K562 (cell line): Measurements from ENCODE around the gene RRP9. TPM values are rescaled to one million over a fixed set of nuclear protein-coding genes. Genes with fewer than 3 reads are reported as not detected.

Source experiments
- ESRRA ChIP-seq: fragments of 450-650 bp; IDR thresholded peaks from 2 replicates; pipeline ENCODE4 v1.6.1; 2014; ENCODE audit warnings: low read depth, mild to moderate bottlenecking, moderate library complexity, borderline replicate concordance
- GTF2E2 ChIP-seq: fragments of 200-800 bp; sonication (Bioruptor generic); IDR thresholded peaks from 2 replicates; pipeline ENCODE4 v1.6.1; 2016; ENCODE audit warnings: missing genetic modification characterization, missing compliant biosample characterization
- JUN ChIP-seq, 2 experiments: sonication (generic) in 1 of 2; formaldehyde crosslinking in 1 of 2; IDR thresholded peaks; 2 replicates each; pipeline versions ENCODE4 v1.6.1 to v1.8.0; 2012 to 2022; ENCODE audit warnings: borderline replicate concordance in 2 of 2, mild to moderate bottlenecking in 2 of 2, improper control_type of control experiment in 1 of 2, low read depth in 1 of 2, low read length in 1 of 2, missing genetic modification reagents in 1 of 2
- L3MBTL2 ChIP-seq: fragments of 450-650 bp; IDR thresholded peaks from 2 replicates; pipeline ENCODE4 v1.6.1; 2016; ENCODE audit warnings: mild to moderate bottlenecking, moderate library complexity
- MIER1 ChIP-seq: fragments of 450-650 bp; IDR thresholded peaks from 2 replicates; pipeline ENCODE4 v1.6.1; 2016; ENCODE audit warnings: antibody characterized with exemption, mild to moderate bottlenecking, low read depth
- MTA3 ChIP-seq: fragments of 450-650 bp; formaldehyde crosslinking; IDR thresholded peaks from 2 replicates; pipeline ENCODE4 v1.6.1; 2017; ENCODE audit warnings: mild to moderate bottlenecking, borderline replicate concordance
- MXI1 ChIP-seq: IDR thresholded peaks from 2 replicates; pipeline ENCODE4 v1.6.1; 2011; ENCODE audit warnings: low read depth, mild to moderate bottlenecking, improper control_type of control experiment, low read length
- POLR2H ChIP-seq: IDR thresholded peaks from 2 replicates; pipeline ENCODE4 v1.6.1; 2016; ENCODE audit warnings: missing genetic modification characterization, low read depth, mild to moderate bottlenecking, control low read depth, missing compliant biosample characterization, moderate library complexity
- SAP30 ChIP-seq: fragments of 200-600 bp; sonication (generic); IDR thresholded peaks from 2 replicates; pipeline ENCODE4 v1.6.1; 2012; ENCODE audit warnings: borderline replicate concordance, low read depth, mild to moderate bottlenecking, moderate library complexity, low read length, control low read depth, inconsistent platforms; ENCODE audit not compliant: insufficient read depth, poor library complexity, severe bottlenecking
- YY1 ChIP-seq, 3 experiments: IDR thresholded peaks; 2 replicates each; pipeline ENCODE4 v1.6.1; 2011; ENCODE audit warnings: low read length in 2 of 3, mild to moderate bottlenecking in 2 of 3, moderate library complexity in 2 of 3, borderline replicate concordance in 1 of 3, control low read depth in 1 of 3, low read depth in 1 of 3; ENCODE audit not compliant: insufficient read depth in 3 of 3, insufficient replicate concordance in 2 of 3, control insufficient read depth in 1 of 3, insufficient read length in 1 of 3; ENCODE audit errors: extremely low read depth in 1 of 3
- ZFX ChIP-seq: sonication (generic); formaldehyde crosslinking; IDR thresholded peaks from 2 replicates; pipeline ENCODE4 v1.8.0; 2022; ENCODE audit warnings: mild to moderate bottlenecking, missing genetic modification reagents, moderate library complexity
- ZNF584 ChIP-seq: fragments of 200-800 bp; sonication (Bioruptor generic); IDR thresholded peaks from 2 replicates; pipeline ENCODE4 v1.6.1; 2016; ENCODE audit warnings: low read depth, mild to moderate bottlenecking, missing genetic modification characterization, missing compliant biosample characterization
- ZNF75A ChIP-seq: fragments of 450-650 bp; formaldehyde crosslinking; IDR thresholded peaks from 2 replicates; pipeline ENCODE4 v1.4.0; 2020; ENCODE audit warnings: mild to moderate bottlenecking
- polyA plus RNA-seq, 8 experiments: library from polyadenylated mRNA; depleted of rRNA in 4 of 8; stranded (reverse) in 5 of 8; unstranded in 3 of 8; fragments of >200 nt; fragmentation: Nextera tagmentation in 2 of 8; fragmentation: Illumina TruSeq in 1 of 8; extraction: Ambion mirVana in 2 of 8; extraction: Trizol in 1 of 8; gene quantifications; 2 replicates each; pipeline versions ENCODE4 v1.2.1 to v1.2.3, GENCODE V29; 2011 to 2014; ENCODE audit warnings: inconsistent platforms in 1 of 8, missing spikeins in 1 of 8
- total RNA-seq, 7 experiments: library from RNA; depleted of rRNA in 6 of 7; stranded (reverse); fragments of >200 nt in 6 of 7; fragmentation: Illumina TruSeq in 2 of 7; extraction: Trizol in 2 of 7; gene quantifications; 2 replicates each; pipeline versions ENCODE4 v1.2.1 to v1.2.3, GENCODE V29; 2011 to 2021; ENCODE audit warnings: low replicate concordance in 1 of 7
- TF ChIP-seq, protein P1 (sequence below): IDR thresholded peaks from 3 replicates; pipeline ENCODE4 v1.6.1; 2011; ENCODE audit warnings: borderline replicate concordance, mild to moderate bottlenecking; ENCODE audit not compliant: insufficient read length, insufficient read depth
- TF ChIP-seq, protein P2 (sequence below): sonication (generic); formaldehyde crosslinking; IDR thresholded peaks from 2 replicates; pipeline ENCODE4 v1.8.0; 2023; ENCODE audit warnings: missing genetic modification reagents, mild to moderate bottlenecking, borderline replicate concordance
- TF ChIP-seq, protein P3 (sequence below): fragments of 450-650 bp; IDR thresholded peaks from 2 replicates; pipeline ENCODE4 v1.6.1; 2014; ENCODE audit warnings: low read depth, mild to moderate bottlenecking, moderate library complexity, borderline replicate concordance

RRP9 gene
- total and polyA plus RNA-seq, 9 of the 15 experiments (the other 6 are each of a cell fraction or from before 2014, with no cell fraction given), result 5.2 to 67.0 (median 45.9) TPM

DNA sequence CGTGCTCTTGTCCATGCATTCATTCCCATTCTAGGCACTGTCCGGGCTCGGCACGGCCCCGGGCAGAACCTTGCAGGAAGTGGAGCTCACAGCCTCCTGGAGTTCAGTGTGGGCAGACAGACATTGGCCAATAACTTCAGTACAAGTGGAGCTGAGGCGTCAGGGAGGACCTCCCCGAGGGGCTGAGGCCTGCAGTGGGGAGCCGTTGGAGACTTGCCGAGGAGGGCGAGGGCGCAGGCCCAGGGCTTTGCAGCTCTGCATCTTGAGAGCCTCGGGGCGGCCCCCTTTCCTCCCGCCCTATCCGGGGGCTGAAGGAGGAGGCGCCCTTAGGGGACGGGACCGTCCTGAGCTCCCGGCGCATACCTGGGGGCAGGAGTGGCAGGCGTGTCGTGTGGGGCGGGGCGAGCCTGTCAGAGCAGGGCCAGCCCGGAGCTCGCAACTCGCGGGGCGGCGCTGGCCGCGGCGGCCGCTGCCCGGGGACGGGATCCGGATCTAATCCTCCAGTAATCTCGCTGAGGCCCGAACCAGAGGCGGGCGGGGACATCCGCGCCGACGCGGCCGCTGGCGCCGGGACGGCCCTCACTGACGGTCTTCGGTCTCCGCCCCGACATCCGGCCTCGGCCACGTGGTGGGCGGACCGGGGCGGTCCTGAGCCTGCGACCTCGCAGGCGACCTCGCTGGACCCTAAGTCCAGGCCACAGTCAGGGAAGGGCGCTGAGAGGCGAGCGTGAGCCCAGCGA is 41.3 kb upstream of the RRP9 start, which contains the start of gene ACY1 (continued):
- TF ChIP-seq ESRRA (peak; percentile 80; the same call in 1 of the 2 replicates), JUN (IDR thresholded peaks at IDR 0.05; ENCODE audit: borderline replicate concordance, low read depth, low read length) (peak; percentile 57; the same call in 1 of the 2 replicates), JUN (CRISPR knock-in tag; IDR thresholded peaks at IDR 0.05; ENCODE audit: borderline replicate concordance) (no peak), GTF2E2 (peak; percentile 70; the same call in 1 of the 2 replicates), L3MBTL2 (peak; percentile 92), ZFX (peak; percentile 87), MIER1 (no peak), SAP30 (peak; percentile 49), YY1 (IDR thresholded peaks at IDR 0.05; ENCODE audit: borderline replicate concordance in 1 of 3, control insufficient read depth in 1 of 3, extremely low read depth in 1 of 3, insufficient read depth in 3 of 3, insufficient read length in 1 of 3, insufficient replicate concordance in 2 of 3, low read depth in 1 of 3, low read length in 2 of 3) (peak in 2 of 3 experiments; percentile 31 to 47), POLR2H (no peak), MXI1 (no peak; the same call in none of the 2 replicates), ZNF75A (CRISPR knock-in tag) (no peak), MTA3 (peak; percentile 40), ZNF584 (CRISPR knock-in tag) (0 out of 2 replicates have a peak, but pooled peaks have one; percentile 20)
- TF ChIP-seq, protein P1, sequence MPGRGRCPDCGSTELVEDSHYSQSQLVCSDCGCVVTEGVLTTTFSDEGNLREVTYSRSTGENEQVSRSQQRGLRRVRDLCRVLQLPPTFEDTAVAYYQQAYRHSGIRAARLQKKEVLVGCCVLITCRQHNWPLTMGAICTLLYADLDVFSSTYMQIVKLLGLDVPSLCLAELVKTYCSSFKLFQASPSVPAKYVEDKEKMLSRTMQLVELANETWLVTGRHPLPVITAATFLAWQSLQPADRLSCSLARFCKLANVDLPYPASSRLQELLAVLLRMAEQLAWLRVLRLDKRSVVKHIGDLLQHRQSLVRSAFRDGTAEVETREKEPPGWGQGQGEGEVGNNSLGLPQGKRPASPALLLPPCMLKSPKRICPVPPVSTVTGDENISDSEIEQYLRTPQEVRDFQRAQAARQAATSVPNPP, result no peak
- TF ChIP-seq, protein P2, sequence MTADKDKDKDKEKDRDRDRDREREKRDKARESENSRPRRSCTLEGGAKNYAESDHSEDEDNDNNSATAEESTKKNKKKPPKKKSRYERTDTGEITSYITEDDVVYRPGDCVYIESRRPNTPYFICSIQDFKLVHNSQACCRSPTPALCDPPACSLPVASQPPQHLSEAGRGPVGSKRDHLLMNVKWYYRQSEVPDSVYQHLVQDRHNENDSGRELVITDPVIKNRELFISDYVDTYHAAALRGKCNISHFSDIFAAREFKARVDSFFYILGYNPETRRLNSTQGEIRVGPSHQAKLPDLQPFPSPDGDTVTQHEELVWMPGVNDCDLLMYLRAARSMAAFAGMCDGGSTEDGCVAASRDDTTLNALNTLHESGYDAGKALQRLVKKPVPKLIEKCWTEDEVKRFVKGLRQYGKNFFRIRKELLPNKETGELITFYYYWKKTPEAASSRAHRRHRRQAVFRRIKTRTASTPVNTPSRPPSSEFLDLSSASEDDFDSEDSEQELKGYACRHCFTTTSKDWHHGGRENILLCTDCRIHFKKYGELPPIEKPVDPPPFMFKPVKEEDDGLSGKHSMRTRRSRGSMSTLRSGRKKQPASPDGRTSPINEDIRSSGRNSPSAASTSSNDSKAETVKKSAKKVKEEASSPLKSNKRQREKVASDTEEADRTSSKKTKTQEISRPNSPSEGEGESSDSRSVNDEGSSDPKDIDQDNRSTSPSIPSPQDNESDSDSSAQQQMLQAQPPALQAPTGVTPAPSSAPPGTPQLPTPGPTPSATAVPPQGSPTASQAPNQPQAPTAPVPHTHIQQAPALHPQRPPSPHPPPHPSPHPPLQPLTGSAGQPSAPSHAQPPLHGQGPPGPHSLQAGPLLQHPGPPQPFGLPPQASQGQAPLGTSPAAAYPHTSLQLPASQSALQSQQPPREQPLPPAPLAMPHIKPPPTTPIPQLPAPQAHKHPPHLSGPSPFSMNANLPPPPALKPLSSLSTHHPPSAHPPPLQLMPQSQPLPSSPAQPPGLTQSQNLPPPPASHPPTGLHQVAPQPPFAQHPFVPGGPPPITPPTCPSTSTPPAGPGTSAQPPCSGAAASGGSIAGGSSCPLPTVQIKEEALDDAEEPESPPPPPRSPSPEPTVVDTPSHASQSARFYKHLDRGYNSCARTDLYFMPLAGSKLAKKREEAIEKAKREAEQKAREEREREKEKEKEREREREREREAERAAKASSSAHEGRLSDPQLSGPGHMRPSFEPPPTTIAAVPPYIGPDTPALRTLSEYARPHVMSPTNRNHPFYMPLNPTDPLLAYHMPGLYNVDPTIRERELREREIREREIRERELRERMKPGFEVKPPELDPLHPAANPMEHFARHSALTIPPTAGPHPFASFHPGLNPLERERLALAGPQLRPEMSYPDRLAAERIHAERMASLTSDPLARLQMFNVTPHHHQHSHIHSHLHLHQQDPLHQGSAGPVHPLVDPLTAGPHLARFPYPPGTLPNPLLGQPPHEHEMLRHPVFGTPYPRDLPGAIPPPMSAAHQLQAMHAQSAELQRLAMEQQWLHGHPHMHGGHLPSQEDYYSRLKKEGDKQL (CRISPR knock-in tag), result 0 out of 2 replicates have a peak, but pooled peaks have one; percentile 28
- TF ChIP-seq, protein P3, sequence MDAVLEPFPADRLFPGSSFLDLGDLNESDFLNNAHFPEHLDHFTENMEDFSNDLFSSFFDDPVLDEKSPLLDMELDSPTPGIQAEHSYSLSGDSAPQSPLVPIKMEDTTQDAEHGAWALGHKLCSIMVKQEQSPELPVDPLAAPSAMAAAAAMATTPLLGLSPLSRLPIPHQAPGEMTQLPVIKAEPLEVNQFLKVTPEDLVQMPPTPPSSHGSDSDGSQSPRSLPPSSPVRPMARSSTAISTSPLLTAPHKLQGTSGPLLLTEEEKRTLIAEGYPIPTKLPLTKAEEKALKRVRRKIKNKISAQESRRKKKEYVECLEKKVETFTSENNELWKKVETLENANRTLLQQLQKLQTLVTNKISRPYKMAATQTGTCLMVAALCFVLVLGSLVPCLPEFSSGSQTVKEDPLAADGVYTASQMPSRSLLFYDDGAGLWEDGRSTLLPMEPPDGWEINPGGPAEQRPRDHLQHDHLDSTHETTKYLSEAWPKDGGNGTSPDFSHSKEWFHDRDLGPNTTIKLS, result peak; percentile 61; the same call in 1 of the 2 replicates
